Tibial artery (tissue), 4 donors: ENCODE results near the gene NARF.

ENCODE experiments used
- DNase-seq, 2 donors: peaks; one replicate each; pipeline ENCODE4 v3.0.0-alpha.2; 2019
- H3K27ac ChIP-seq, 2 donors: fragments of 200-600 bp; sonication (generic) in 1 of 2; 1 replicate in 1 of 2; 2 replicates in 1 of 2; pipeline ENCODE4 v1.5.1; 2018 to 2019; ENCODE audit warnings: mild to moderate bottlenecking in 1 of 2
- H3K27me3 ChIP-seq, 2 donors: fragments of 200-600 bp; sonication (generic) in 1 of 2; one replicate each; pipeline versions ENCODE4 v1.5.1 to v1.6.0; 2016 to 2019
- H3K36me3 ChIP-seq, 3 donors: fragments of 200-600 bp; sonication (generic) in 2 of 3; one replicate each; pipeline ENCODE4 v1.5.1; 2016 to 2019; ENCODE audit warnings: mild to moderate bottlenecking in 2 of 3
- H3K4me1 ChIP-seq, 4 donors: fragments of 200-600 bp; sonication (generic) in 2 of 4; 1 replicate in 3 of 4; 2 replicates in 1 of 4; pipeline ENCODE4 v1.5.1; 2016 to 2019
- H3K4me3 ChIP-seq, 2 donors: fragments of 200-600 bp; sonication (generic) in 1 of 2; 1 replicate in 1 of 2; 2 replicates in 1 of 2; pipeline ENCODE4 v1.5.1; 2018 to 2019; ENCODE audit warnings: mild to moderate bottlenecking in 2 of 2
- H3K9me3 ChIP-seq, 3 donors: fragments of 200-600 bp; sonication (generic) in 1 of 3; one replicate each; pipeline ENCODE4 v1.5.1; 2016 to 2019
- CTCF ChIP-seq, 2 experiments: fragments of 200-600 bp in 1 of 2; fragments of 450-650 bp in 1 of 2; IDR thresholded peaks; one replicate each; pipeline ENCODE4 v1.5.1; 2017 to 2019; ENCODE audit warnings: antibody characterized with exemption in 2 of 2, mild to moderate bottlenecking in 1 of 2, moderate library complexity in 1 of 2
- intact Hi-C: fragments of 100-400 bp; cut with DNase I; formaldehyde crosslinking; loops from one replicate; pipeline ENCODE4 v1.15.0; 2023; ENCODE audit warnings: low total_unique reads

The NARF gene

GRCh38 chr17:82439194-82439828 lies 19.2 kb upstream of the NARF start:
- Histone ChIP-seq H3K27ac (no peak overlapping the region), H3K9me3 (no peaks in the 10 kb centered on the region), H3K4me3 (no peak overlapping the region), H3K27me3 (no peaks in the 10 kb centered on the region), H3K36me3 (peaks cover 0 to 94% (median 39%) of the 10 kb centered on the region in 3 donors), H3K4me1 (peaks cover 0 to 7% (median 0%) of the 10 kb centered on the region in 4 donors)
- intact Hi-C loops: no loop called here
- DNase-seq: no peak
- no peak for TF ChIP-seq CTCF (IDR thresholded peaks at IDR 0.05)

- TF ChIP-seq CTCF (IDR thresholded peaks at IDR 0.05): no peak
- no peak overlapping the region for H3K27ac ChIP-seq
- H3K9me3 ChIP-seq: no peaks in the 10 kb centered on the region
- DNase-seq: no peak
- H3K4me3 ChIP-seq: no peak overlapping the region
- H3K27me3 ChIP-seq: no peaks in the 10 kb centered on the region
- H3K4me1 ChIP-seq: peaks cover 0 to 13% (median under 1%) of the 10 kb centered on the region in 4 donors
- intact Hi-C loops: no loop called here
- H3K36me3 ChIP-seq: peaks cover 0 to 95% (median 41%) of the 10 kb centered on the region in 3 donors
These were observed 18.6 kb upstream of the NARF start for GRCh38 chr17:82439829-82440365.

- peaks cover 0 to 89% (median 41%) of the 10 kb centered on the region in 3 donors for H3K36me3 ChIP-seq
These were observed 18.0 kb upstream of the NARF start for GRCh38 chr17:82440469-82440981.

GRCh38 chr17:82440991-82441627 lies 17.4 kb upstream of the NARF start:
- H3K36me3 ChIP-seq: peaks cover 0 to 83% (median 36%) of the 10 kb centered on the region in 3 donors
- intact Hi-C loops: no loop called here
- no peak overlapping the region for H3K4me3 ChIP-seq
- H3K9me3 ChIP-seq: no peaks in the 10 kb centered on the region
- TF ChIP-seq CTCF (IDR thresholded peaks at IDR 0.05): no peak
- DNase-seq: no peak
- H3K4me1 ChIP-seq: peaks cover 0 to 21% (median 9%) of the 10 kb centered on the region in 4 donors
- H3K27me3 ChIP-seq: no peaks in the 10 kb centered on the region
- no peak overlapping the region for H3K27ac ChIP-seq

More at GRCh38 chr17:82440469-82440981, 18.0 kb upstream of the NARF start:
- Histone ChIP-seq H3K27me3 (no peaks in the 10 kb centered on the region), H3K9me3 (no peaks in the 10 kb centered on the region), H3K4me3 (no peak overlapping the region), H3K27ac (no peak overlapping the region), H3K4me1 (peaks cover 0 to 20% (median 5%) of the 10 kb centered on the region in 4 donors)
- DNase-seq: no peak
- intact Hi-C loops: no loop called here
- TF ChIP-seq CTCF (IDR thresholded peaks at IDR 0.05): no peak

DNA sequence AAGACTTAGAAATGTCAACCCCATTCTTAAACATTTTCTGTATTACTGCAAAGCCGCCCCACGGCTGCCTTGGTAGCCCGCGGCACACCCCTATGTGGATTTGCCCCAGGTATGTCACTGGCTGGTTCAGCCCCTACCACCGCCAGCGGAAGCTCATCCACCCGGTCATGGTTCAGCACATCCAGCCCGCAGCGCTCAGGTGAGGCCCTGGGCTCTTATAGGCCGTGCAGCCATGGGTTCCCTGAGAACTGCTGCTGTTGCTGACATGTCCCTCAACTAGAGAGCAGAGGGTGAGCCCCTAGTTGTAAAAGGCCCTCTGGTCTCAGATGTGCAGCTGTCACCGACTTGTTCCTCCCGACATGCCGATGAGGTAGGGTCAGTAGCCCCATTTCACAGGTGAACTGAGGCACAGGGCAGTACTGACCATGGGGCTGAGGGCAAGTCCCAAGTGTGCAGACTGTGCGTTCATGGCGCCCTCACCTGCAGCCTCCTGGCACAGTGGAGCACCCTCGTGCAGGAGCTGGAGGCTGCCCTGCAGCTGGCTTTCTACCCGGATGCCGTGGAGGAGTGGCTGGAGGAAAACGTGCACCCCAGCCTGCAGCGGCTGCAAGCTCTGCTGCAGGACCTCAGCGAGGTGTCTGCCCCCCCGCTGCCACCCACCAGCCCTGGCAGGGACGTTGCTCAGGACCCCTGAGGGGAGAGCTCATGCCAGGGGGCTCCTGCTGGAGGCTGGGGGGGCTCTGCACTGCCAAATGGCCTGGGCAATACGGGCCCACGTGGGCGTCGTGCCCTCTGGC lies 16.7 kb upstream of the NARF start:
- H3K27me3 ChIP-seq: no peaks in the 10 kb centered on the region
- H3K4me1 ChIP-seq: peaks cover 0 to 26% (median 9%) of the 10 kb centered on the region in 4 donors
- intact Hi-C loops: no loop called here
- no peaks in the 10 kb centered on the region for H3K9me3 ChIP-seq
- DNase-seq: no peak
- no peak overlapping the region for H3K27ac ChIP-seq
- H3K4me3 ChIP-seq: no peak overlapping the region
- H3K36me3 ChIP-seq: peaks cover 0 to 75% (median 31%) of the 10 kb centered on the region in 3 donors
- no peak for TF ChIP-seq CTCF (IDR thresholded peaks at IDR 0.05)
